HG03103 (cell line): ENCODE measurements around the gene TTC39C.
"Not testable (repeated sequence)": the region's sequence is repeated elsewhere in the genome, so short reads cannot be mapped to it uniquely, and the experiment has no call there.

Experiments used
- ATAC-seq: cut with Tn5 transposase; IDR thresholded peaks from one replicate; pipeline ENCODE4 v1.9.1; 2021; ENCODE audit warnings: low read depth; ENCODE audit not compliant: unreplicated experiment

The TTC39C gene

DNA sequence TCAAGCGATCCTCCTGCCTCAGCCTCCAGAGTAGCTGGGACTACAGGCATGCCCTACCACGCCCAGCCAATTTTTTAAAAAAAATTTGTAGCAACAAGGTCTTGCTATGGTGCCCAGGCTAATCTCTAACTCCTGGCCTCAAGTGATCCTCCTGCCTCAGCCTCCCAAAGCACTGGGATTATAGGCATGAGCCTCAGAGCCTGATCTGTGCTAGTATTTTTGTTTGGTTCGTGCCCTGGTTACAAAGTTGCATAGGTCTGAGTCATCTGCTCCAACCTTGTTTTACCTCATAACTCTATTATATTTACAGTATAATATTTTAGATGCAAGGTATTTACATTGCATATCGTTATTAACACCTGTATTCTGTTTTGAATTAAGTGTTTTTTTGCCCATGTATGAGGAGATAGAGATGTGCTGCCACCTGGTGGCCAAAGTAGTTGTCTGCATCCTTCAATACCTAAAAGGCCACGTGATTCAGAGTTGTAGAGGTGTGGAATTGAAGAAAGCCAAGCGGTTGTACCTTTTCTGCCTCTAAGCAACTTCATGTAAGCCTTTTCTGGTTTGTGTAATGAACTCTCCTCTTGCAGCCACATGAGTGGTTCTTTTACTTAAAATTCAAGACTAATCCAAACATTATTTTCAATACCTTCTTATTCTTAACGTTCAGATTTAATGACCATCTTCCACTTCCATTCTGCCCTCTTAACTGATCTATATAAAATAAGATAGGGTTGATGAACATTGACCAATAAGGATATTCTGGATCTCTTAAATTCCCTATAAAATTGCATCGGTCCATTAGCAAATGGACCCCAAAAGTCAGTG is 104.4 kb downstream of the TTC39C start:
- ATAC-seq = peak; percentile 60

DNA sequence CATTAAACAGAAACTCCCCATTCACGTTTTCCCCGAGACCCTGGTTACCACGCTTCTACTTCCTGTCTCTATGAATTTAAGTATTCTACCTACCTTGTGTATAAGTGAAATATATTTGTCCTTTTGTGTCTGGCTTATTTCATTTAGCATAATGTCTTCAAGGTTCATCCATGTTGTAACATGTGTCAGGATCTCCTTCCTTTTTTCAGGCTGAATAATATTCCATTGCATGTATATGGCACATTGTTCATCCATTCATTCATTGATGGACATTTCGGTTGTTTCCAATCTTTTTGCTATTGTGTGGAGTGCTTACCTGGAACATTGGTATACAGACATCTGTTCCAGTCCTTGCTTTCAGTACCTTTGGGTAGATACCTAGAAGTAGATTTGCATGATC is 106.1 kb downstream of the TTC39C start:
- no peak for ATAC-seq

DNA sequence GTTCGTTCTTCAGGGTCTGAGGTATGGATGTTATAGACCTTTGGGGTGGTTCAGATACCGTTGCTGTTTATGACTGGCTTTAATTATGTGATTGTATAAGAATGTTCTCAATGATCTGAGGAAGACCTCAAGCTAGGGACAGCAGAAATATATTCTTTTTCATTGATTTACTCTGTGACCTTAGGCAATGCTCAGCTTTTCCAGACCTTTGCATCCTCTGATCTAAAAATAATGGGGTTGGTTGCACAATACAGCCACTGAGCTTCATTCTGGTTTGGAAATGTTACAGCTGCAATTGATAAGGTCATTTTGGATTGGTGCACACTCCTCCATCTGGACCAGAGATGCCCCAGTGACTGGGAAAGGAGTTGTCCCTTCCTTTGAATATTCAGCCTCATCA is 107.1 kb downstream of the TTC39C start:
- ATAC-seq = no peak

DNA sequence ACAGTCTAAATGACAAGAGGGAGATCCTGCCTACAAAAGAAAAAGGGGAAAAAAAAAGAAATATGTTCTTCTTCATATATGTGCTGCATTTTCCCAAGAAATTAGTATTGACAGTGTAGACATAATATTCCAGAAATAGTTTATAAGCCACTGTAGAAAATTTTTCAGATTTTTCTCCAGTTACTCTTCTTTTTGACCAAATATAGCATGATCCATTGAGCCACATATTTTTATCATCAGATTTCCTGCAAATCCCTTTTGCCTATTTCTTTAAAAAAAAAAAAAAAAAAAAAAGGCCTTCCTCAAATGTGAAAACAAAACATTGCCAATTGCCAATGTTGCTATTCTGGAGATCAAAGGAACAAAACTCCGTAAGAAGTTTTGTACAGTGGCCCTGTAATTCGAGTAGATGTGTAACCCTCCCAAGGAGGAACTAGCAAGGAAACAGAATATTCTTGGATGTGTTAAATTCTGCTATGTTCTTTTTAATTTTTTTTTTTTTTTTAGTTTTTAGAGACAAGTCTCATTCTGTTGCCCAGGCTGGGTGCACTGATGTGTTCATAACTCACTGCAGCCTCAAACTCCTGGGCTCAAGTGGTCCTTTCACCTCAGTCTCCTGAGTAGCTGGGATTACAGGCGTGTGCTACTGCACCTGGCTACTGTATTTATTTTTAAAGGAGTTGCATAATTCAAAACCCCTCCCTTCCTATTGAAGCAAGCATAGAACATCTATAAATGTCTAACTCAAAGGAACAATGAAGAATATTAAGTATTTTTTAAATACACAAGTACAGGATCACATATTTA is 111.8 kb downstream of the TTC39C start:
- ATAC-seq = no peak

GRCh38 chr18:24127735-24128134 is 113.2 kb downstream of the TTC39C start:
- no peak for ATAC-seq

DNA sequence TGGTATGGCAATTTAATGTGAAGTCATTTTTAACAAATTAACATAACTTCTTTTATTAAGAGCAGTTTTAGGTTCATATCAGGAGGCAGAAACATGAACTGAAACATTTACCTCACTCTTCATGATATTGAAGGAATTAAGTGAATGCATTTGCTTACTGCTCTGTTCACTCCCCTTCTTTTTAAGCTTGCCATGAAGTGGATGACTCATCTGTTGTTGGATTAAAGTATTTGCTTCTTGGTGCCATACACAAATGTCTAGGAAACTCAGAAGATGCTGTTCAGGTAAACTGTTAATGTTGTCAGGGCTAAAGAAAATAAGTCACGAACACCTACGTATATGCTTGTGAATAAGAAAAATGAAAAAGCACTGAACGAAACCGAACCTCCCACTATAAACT is 114.1 kb downstream of the TTC39C start:
- no peak for ATAC-seq

- ATAC-seq = no peak
Measured at GRCh38 chr18:24130494-24130893, 115.9 kb downstream of the TTC39C start.

- ATAC-seq = no peak
Measured at GRCh38 chr18:24136967-24137373, 122.4 kb downstream of the TTC39C start.

DNA sequence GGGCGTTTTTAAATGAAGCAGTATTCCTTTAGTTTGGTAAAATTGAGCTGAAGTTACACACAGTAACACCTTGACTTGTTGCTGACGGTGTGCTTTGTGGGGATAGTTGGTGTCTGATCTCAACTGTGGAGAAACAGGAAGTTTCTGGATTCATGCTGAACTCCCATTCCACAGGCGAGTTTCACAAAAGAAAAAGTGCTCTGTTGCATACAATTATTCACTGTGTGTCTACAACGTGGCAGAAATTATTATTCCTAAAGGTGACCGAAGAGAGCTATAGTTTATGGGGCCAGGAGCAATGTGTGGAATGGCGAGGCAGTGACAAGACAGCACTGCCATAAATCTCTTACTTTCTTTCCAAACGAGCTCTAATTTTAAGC is 123.8 kb downstream of the TTC39C start:
- no peak for ATAC-seq

DNA sequence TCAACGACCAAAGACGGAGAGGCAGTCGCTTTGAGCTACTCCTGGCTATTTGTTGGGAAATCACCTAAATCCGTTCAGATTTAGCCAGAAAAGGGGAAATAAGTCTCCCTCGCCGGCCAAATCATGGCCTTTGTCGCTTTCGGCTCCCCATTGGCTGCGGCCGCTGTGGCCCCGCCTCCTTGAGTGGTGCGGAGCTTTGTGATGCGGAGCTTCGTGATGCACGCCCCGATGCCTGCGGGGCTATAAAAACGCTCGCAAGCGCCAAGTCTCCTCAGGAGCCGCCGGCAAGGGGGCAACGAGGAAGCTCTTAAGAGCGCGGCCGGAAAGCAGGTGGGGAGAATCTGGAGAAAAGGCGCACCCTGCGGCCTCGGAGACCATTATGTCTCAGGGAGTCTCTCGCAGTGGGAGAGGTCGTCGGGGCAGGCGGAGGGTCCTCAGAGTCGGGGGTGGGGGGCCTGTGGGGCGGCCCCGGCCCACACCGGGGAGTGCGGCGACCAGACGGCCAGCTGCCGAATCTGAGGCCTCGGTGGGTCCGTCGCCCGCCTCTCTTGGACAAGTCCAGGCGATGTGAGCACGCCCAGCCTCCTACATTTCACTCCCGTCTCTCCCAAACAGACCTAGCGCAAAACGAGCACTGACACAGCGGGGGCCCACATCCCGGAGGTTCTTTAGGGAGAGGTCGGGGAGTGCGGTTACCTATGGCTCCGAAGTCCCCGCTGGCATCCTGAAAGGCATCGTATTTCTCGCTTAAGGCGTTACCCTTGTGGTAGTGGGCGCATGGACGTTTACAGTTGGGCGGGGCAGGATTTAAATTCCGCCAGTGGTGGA is 124.4 kb downstream of the TTC39C start, which contains the start of gene CABYR:
Gene CABYR (plus strand): TSS at position 274 of the 828 bp plus-strand sequence. CDS start 4,053 bp downstream, outside the sequence.
- peak; percentile 80 for ATAC-seq

GRCh38 chr18:24140697-24141096 is 126.1 kb downstream of the TTC39C start:
- no peak for ATAC-seq

GRCh38 chr18:24142376-24142775 is 127.8 kb downstream of the TTC39C start:
- no peak for ATAC-seq

DNA sequence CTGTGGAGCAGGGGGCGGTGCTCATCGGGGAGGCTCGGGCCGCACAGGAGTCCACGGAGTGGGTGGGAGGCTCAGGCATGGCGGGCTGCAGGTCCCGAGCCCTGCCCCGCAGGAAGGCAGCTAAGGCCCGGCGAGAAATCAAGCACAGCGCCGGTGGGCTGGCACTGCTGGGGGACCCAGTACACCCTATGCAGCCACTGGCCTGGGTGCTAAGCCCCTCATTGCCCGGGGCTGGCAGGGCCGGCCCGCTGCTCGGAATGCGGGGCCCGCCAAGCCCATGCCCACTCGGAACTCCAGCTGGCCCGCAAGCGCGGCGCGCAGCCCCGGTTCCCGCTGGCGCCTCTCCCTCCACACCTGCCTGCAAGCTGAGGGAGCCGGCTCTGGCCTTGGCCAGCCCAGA is 135.0 kb downstream of the TTC39C start:
- not testable (repeated sequence) for ATAC-seq

DNA sequence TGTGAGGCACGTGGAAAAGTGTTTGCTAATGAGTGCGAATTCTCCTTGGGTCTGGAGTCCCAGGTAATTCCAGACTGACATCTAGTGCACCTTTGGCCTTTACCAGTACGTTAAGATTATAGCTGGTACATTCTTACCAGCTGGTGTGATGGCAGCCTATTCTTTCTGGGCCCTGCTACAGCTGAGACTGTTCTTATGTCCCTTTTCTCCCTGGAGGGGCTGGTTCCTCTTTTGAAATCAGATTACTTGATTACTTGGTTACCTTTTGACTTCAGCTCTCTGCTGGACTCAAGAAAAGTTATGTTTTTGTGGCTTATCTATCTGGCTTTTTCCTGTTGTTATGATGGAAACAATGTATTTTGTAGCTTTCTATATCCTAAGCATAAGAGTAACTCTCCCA is 138.8 kb downstream of the TTC39C start:
- ATAC-seq = no peak

DNA sequence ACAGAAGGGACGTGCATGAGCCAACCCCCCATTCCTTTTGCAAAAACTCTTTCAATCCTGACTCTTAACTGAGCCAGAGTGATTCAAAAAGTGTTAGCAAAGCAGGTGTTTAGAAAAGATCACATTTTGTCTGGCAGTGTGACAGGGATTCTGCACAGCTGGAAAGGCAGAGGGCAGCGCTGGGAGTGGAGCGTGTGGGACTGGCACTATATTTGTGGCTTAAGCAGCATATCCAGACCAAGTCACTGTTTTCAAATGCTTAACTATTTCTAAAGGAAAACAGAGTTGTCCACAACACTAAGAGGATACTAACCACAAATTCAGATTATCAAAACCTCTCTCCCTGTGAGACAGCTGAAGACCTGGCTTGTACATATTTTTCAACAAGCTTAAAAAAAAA is 143.3 kb downstream of the TTC39C start:
- no peak for ATAC-seq

- ATAC-seq = no peak
Measured at GRCh38 chr18:24160086-24160485, 145.5 kb downstream of the TTC39C start.

DNA sequence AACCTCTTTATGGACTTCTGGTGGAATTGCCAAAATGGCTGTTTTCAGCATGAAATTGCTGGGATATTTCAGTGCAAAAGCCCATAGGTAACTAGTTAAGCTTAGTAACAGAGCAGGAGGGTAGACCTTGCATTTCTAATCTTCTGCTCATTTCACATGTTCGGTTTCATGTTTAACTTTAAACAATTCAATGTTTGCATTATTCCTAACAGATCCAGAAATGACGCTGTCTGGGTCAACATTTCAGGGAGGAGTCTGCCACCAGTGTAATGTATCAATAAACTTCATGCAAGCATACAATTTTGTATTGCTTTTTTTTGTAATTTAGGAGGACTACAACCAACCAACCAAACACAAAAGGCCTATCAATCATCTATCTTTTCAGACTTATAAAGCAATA is 146.8 kb downstream of the TTC39C start:
- no peak for ATAC-seq

GRCh38 chr18:24168496-24168895 is 153.9 kb downstream of the TTC39C start:
- no peak for ATAC-seq

- no peak for ATAC-seq
Measured at GRCh38 chr18:24170360-24170759, 155.8 kb downstream of the TTC39C start.

GRCh38 chr18:24173997-24174396 is 159.4 kb downstream of the TTC39C start:
- no peak for ATAC-seq
